Activated CD8-positive, alpha-beta memory T cell treated with anti-CD3 and anti-CD28 coated beads for 1 hour (primary cell): Measurements from ENCODE around the gene C16orf54.
"Not testable (repeated sequence)": the region's sequence is repeated elsewhere in the genome, so short reads cannot be mapped to it uniquely, and the experiment has no call there.

Experiments
- DNase-seq, 2 donors: peaks; one replicate each; pipeline ENCODE4 v3.0.0-alpha.2; 2020; ENCODE audit warnings: low read depth in 1 of 2; ENCODE audit errors: extremely low read depth in 1 of 2

The C16orf54 gene

DNA sequence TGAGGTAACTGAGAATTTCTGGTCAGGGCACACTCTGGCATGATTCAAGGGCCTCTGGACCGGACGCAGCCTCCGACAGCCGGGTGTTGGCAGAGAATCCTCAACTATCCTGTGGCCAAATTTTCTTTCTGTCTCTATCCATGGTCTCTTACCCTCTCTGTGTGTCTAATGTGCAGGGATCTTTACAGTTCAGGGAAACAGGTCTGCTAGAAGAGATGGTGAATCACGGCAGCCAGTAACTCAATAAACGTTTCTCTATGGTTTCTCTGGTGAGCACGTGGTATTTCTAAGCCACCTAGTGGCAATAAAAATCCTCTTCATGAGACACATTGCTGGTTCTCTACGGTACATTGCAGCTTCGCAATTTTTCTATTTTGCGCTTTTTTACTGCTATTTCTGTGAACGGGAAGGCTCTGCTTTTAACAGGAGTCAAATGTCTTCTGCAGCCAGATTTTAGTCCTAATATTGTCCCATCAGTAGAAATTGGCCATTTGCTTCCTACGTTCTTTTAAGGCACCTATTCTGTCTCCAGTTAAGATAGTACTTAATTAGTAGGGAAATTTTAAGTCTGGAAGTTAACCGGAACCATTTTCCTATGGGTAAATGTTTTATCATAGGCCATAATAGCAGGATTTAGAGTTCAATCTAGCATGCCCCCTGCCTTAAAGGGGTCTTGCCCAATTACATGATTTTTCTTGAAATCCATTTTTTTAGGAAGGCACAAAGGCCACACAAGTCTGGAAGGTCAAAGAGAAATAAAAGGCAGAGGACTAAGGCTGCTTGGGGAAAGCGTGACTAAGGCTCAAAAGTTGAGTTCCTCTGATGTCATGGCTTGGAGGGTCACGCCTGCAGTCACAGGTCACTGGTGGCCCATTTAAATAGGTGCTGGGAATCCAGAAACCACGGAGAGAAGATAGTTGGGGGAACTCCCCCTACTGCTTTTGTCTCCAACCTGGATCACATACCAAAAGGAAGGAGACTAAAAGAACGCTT is 35.3 kb downstream of the C16orf54 start:
- DNase-seq, result no peak

DNA sequence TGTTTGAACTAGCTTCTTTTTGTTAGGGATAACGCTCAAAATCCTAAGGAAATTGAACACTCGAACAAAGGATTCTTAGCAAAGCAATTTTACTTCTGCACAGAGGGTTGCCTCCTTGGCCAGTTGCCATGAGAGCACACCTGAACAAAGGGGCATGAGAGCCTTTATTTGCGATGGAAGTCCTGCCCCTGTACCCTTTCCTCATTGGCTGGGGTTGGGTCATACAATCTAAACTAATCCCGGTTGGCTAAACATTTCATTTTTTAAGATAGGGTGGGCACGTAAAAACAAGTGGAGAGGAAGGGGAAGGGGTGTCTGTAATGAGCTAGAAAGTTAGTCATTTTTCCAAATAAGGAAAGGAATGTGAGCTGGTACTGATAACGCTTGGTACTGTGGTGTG is 36.1 kb downstream of the C16orf54 start:
- not testable (repeated sequence) for DNase-seq

DNA sequence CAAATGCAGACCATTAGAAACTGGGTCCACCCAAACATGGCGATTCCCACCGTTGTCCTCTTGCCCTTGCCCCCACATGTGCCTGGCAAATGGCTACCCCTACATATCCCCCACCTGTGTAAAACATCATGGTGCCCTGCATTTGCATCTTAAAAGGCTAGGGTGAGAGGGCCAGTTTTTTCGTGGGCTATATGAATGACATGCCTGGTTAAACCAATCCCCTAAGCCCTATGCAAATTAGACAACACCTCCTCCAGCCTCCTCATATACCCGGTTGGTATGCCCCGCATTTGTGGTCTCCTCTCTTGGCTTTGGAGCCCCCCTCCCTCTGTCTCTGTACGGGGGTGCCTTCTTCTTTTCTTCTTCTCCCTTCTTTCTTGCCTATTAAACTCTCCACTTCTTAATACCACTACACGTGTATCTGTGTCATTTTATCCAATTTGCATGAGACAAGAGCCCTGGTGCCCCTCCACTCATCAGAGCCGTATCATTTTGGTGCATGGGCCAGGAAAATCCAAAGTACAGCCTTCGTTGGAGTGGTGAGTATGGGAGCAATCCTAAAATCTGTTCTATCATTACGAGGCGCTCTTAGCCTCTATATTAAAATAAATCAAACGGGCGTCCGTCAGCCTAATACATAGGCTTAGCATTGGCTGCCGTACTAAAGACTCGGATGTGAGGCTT is 36.7 kb downstream of the C16orf54 start:
- no peak for DNase-seq

DNA sequence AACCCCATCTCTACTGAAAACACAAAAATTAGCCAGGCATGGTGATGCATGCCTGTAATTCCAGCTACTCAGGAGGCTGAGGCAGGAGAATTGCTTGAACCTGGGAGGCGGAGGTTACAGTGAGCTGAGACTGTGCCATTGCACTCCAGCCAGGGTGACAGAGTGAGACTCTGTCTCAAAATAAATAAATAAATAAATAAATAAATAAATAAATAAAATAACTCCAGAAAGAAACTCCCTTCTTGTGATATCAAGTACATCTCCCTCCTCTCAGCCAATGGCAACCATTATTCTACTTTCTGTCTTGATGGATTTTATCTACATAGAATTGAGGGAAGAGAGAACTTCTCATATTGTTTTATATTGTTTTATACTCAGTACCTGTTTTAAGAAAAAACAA is 38.6 kb downstream of the C16orf54 start:
- DNase-seq, result not testable (repeated sequence)

DNA sequence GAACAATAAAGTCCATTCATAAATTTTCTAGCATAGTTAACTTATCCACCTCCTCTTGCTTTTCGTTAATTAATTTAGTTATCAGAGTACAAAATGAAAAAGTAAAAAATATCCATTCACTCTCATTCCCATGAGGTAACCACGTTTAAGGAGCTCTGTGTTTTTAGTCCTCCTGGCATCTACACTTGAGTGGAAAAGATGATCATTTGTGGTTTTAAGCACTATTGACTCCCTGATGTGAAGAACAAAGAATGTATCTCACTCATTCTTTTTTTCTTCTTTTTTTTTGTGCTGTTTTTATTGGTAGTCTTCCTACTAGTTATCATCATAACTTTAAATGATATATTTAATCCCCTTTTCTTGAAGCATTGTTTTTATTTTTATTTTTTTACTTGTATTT is 40.8 kb downstream of the C16orf54 start:
- DNase-seq, result no peak

DNA sequence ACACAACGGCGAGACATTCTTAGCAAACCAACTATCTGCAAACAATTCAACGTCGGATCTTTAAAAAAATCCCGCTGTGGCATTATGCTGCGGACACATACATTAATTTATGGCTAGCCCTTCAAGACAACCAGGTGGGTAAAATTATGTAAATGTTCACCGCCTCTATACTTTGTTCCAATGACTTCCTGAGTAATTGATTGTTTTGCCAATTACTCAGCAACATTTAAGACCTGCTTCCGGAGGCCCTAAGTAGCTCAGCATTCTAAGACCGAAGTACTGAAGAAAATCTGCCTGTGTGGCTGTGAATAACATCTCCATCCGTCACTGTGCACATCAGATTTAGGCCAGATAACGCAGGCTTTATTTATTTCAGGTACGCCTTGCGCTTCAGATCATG is 43.5 kb downstream of the C16orf54 start:
- no peak for DNase-seq

DNA sequence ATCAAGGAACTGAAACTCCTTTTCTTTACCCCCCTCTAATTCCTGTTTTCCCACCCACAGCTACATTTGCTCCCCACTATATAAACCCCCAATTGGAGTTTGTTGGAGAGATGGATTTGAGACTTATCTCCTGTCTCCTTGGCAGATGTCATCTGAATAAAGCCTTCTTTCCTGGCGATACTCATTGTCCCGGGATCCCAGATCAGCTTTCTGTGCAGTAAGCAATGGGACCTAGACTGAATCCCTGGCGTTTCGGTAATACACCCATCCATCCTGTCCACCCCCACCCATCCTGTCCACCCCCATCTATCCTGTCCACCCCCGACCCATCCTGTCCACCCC is 44.6 kb downstream of the C16orf54 start:
- DNase-seq, result no peak

DNA sequence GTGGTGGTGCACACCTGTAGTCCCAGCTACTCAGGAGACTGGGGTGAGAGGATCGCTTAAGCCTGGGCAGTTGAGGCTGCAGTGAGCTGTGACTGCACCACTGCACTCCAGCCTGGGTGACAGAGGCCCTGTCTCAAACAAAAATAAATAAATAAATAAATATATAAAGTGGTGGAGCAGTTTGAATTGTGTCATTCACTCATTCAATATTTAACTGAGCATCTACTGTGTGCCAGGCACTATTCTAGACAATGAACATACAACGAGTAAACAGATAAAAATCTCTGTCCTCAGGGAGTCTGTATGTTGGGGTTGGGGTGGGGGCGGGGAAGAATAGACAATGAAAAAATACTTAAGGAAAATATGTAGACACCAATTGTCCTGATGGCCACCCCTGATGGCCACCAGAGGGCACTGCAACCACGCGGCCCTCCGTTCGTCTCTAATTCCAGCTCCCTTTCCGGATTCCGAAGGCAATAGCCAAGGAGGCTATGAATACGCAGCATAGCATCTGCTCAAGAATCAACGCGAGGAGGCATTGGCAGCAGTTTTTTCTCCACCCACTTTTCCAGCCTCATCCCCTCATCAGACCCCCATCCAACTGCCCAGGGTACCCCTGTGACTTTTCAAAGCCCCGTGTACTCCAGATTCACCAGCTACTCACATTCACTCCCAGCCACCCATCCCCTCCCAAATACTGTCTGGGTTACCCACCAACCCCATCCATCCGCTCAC is 45.4 kb downstream of the C16orf54 start:
- peak; percentile 55 to 63 for DNase-seq

DNA sequence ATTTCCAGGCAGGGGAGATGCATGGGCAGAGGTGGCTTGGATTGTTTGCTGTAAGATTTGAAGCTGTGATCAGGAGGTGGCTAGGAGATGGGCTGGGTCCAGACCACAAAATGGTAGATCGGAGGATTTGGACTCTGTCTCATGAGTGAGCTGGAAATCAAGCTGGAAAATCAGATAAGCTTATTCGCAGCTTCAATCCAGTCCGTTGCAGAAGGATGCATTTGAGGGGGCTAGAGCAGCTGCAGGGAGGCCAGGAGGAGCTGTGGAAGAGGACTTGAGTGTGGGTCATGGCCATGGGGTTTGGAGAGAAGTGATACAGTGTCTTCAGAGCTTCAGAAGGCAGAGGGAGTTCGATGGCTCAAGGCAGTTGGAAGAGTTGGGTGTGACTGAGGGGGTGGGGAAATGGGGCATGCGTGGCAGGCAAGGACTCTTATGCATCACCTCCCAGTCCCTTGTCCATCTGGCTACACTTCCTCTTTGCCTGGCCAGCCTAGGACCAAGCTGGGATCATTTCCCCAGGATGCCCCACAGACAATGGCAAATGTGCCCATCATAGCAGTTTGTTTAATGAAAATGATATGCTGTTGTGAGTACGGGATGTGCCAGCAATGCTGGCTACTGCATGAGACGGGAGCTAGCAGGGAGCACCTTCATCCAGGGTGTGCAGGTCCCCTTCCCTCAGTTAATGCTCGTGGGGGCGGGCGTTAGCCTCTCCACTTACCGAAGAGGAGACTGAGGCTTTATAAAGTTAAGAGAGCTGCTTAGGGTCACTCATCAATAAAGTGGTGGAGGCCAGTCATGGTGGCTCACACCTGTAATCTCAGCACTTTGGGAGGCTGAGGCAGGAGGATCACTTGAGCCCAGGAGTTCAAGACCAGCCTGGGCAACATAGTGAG is 46.2 kb downstream of the C16orf54 start:
- no peak for DNase-seq

DNA sequence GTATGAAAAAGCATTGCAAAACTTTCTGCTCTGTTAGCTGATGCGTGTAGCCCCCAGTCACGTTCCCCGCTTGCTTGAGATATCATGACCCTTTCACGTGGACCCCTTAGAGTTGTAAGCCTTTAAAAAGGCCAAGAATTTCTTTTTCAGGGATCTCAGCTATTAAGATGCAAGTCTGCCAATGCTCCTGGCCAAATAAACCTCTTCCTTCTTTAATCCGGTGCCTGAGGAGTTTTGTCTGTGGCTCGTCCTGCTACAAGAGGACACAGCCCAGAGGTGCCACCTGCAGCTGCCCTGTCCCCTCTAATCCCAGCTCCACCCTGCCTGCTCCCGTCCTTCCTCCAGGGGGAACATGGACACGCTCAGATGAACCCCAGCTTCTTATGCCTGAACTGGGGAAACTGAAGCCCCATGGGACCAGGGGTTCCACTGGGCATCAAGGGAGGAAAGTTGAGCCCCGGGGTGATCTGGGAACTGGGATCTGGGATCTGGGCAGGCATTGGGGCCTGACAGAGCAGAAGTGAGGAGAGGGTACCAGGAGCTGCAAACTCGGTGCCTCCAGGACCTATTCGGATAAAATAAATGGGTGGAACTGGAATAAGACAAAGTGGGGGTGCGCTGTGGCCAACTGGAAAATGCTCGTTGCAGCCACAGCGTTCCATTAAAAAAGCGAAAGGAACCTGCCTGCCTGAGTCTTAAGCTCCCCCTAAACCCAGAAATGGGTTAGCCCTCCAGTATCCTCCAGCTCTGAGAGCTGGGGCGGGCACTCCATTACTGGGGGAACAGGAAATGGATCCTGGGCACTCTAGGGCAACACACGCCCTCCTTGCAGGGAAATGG is 47.1 kb downstream of the C16orf54 start:
- no peak for DNase-seq

DNA sequence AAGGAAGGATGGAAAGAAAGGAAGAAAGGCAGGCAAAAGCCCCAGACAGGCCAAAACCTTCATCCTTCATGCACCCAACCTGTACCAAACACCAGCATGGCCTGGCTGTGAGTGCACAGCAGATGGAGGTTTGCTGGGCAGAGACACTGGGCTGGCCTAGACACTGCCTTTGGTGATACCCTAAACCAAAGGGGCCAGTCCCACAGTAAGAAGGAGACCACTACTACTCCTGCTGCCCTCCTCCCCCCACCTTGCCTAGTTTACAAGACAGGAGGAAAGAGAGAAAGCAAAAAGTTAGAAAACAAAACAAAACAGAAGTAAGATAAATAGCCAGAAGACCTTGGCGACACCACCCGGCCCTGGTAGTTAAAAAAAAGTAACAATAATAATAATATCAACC is 47.7 kb downstream of the C16orf54 start:
- no peak for DNase-seq

DNA sequence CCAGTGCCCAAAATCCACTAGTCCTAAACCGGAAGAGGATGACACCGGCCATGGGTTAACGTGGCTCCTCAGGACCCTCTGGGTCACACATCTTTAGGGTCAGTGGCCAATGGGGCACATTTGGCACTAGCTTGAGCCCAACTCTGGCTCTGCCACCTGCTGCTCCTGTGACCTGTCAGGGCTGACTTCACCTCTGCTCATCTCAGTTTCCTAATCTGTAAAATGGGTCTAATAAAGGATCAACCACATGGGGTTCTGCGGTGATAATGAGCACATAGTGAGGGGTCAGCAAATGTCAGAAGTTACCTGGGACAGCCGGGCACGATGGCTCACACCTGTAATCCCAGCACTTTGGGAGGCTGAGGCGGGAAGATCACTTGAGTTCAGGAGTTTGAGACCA is 48.4 kb downstream of the C16orf54 start:
- no peak for DNase-seq

DNA sequence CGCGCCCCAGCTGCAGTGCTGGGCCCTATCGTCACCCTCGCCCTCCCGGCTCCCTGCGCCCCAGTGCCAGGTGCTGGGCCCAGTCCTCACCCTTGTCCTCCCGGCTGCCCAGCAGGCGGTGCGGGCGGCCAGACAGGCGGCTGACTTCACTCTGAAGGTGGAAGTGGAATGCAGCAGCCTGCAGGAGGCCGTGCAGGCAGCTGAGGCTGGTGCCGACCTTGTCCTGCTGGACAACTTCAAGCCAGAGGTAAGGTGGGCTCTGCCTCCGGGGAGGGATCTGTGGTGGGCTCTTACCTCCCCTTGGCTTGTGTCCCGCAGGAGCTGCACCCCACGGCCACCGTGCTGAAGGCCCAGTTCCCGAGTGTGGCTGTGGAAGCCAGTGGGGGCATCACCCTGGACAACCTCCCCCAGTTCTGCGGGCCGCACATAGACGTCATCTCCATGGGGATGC is 48.9 kb downstream of the C16orf54 start:
- no peak for DNase-seq

DNA sequence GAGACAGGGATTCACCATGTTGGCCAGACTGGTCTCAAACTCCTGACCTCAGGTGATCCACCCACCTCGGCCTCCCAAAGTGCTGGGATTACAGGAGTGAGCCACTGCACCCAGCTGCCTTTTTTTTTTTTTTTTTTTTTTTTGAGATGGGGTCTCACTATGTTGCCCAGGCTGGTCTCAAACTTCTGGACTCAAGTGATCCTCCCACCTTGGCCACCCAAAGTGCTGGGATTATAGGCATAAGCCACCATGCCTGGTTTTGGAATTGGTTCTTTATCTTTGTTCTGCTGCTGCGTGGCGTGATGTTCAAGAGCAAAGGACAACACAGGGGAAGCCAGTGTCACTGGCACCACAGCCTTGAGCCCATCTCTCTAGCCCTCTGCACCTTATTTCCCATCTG is 50.1 kb downstream of the C16orf54 start:
- not testable (repeated sequence) for DNase-seq

DNA sequence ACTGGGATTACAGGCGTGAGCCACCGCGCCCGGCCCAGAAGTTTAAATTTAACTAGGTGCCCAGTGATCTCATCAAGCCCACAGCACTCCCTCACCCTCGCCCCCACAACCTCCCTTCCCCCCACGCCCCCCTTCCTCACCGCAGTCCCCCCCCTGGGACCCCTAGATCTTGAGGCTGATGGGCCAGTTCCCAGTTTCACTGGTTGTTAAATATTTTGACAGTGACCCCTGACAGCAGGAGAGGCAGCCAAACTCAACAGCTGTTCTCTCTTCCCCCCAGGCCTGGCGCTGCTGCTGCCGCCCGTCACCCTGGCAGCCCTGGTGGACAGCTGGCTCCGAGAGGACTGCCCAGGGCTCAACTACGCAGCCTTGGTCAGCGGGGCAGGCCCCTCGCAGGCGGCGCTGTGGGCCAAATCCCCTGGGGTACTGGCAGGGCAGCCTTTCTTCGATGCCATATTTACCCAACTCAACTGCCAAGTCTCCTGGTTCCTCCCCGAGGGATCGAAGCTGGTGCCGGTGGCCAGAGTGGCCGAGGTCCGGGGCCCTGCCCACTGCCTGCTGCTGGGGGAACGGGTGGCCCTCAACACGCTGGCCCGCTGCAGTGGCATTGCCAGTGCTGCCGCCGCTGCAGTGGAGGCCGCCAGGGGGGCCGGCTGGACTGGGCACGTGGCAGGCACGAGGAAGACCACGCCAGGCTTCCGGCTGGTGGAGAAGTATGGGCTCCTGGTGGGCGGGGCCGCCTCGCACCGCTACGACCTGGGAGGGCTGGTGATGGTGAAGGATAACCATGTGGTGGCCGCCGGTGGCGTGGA is 51.2 kb downstream of the C16orf54 start:
- no peak for DNase-seq

DNA sequence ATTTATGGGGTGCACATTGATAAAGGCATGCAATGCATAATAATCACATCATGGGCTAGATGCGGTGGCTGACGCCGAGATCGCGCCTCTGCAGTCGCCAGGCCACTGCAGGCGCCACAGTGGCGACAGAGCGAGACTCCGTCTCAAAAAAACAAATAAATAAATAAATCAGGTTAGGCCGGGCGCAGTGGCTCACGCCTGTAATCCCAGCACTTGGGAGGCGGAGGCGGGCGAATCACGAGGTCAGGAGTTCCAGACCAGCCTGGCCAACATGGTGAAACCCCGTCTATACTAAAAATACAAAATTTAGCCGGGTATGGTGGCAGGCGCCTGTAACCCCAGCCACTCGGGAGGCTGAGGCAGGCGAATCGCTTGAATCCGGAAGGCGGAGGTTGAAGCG is 53.2 kb downstream of the C16orf54 start:
- DNase-seq, result not testable (repeated sequence)
